ENCODE results near the gene TMSB4X. TPM values are rescaled to one million over a fixed set of nuclear protein-coding genes. Genes with fewer than 3 reads are reported as not detected.

TMSB4X gene
- total RNA-seq, 4 donors from 2014 or later, result 880 to 1,466 (median 1,228) TPM

DNA sequence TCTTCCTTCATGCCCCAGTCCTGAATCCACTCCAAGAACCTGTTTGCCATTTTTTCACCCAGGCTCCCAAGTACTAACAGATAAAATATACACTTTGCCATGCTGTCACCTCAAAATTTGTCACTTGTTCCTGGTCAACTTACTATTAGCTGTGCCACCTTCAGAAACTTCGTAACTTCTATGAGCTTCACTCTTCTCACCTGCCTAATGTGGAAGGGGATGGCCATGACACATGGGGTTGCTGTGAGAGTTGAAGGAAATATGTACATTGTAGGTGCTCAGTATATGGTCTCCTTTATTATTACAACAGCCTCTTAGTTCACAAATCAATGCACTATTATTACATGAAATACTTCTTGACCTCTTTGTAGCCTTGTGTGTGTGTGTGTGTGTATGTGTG is 10.4 kb downstream of the TMSB4X start:
- Histone ChIP-seq H3K27ac (no peak overlapping the region), H3K27me3 (no peaks in the 10 kb centered on the region), H3K4me3 (no peak overlapping the region), H3K36me3 (no peaks in the 10 kb centered on the region), H3K4me1 (peaks cover 10% of the 10 kb centered on the region), H3K9me3 (no peaks in the 10 kb centered on the region)
- DNase-seq (ENCODE audit: low spot score in 2 of 2), result no peak
- no peak for TF ChIP-seq POLR2A (IDR thresholded peaks at IDR 0.05)
- TF ChIP-seq EP300 (IDR thresholded peaks at IDR 0.05), result no peak
- TF ChIP-seq, protein P1, sequence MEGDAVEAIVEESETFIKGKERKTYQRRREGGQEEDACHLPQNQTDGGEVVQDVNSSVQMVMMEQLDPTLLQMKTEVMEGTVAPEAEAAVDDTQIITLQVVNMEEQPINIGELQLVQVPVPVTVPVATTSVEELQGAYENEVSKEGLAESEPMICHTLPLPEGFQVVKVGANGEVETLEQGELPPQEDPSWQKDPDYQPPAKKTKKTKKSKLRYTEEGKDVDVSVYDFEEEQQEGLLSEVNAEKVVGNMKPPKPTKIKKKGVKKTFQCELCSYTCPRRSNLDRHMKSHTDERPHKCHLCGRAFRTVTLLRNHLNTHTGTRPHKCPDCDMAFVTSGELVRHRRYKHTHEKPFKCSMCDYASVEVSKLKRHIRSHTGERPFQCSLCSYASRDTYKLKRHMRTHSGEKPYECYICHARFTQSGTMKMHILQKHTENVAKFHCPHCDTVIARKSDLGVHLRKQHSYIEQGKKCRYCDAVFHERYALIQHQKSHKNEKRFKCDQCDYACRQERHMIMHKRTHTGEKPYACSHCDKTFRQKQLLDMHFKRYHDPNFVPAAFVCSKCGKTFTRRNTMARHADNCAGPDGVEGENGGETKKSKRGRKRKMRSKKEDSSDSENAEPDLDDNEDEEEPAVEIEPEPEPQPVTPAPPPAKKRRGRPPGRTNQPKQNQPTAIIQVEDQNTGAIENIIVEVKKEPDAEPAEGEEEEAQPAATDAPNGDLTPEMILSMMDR (IDR thresholded peaks at IDR 0.05), result no peak
- no peak for TF ChIP-seq POLR2AphosphoS5 (IDR thresholded peaks at IDR 0.05)
- WGBS, result 81% methylated on average over 1 of the region's 1 CpG

DNA sequence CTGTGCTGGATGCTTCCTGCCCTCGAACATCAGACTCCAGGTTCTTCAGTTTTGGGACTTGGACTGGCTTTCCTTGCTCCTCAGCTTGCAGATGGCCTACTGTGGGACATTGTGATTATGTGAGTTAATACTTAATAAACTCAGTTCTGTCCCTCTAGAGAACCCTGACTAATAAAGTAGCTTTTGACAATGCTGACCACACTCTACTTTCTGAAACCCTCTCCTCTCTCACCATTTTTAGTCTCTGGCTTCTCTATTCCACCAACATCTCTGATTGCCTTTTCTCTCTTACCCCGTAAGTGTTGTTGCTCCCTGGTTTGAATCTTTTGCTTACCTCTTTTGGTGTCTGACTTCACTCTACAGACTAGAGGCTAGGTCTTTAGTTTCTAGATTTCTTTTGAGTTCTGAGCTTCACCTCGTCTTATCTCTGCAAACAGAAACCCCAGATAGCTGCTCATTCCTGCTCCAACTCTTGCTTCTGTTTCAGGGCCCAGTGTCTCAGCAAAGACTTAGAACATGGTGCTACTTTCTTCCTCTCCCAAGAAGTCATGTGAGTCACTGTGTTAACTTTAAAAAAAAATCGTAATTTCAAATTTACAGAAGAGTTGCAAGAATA is 11.4 kb downstream of the TMSB4X start:
- Histone ChIP-seq H3K27me3 (no peaks in the 10 kb centered on the region), H3K27ac (no peak overlapping the region), H3K4me3 (no peak overlapping the region), H3K9me3 (no peaks in the 10 kb centered on the region), H3K36me3 (no peaks in the 10 kb centered on the region), H3K4me1 (peaks cover 10% of the 10 kb centered on the region)
- DNase-seq (ENCODE audit: low spot score in 2 of 2), result no peak
- WGBS, result 79% methylated on average over 4 of the region's 4 CpGs
- TF ChIP-seq EP300 (IDR thresholded peaks at IDR 0.05), result no peak
- TF ChIP-seq, protein P1 (IDR thresholded peaks at IDR 0.05), result no peak
- TF ChIP-seq POLR2AphosphoS5 (IDR thresholded peaks at IDR 0.05), result no peak
- no peak for TF ChIP-seq POLR2A (IDR thresholded peaks at IDR 0.05)

DNA sequence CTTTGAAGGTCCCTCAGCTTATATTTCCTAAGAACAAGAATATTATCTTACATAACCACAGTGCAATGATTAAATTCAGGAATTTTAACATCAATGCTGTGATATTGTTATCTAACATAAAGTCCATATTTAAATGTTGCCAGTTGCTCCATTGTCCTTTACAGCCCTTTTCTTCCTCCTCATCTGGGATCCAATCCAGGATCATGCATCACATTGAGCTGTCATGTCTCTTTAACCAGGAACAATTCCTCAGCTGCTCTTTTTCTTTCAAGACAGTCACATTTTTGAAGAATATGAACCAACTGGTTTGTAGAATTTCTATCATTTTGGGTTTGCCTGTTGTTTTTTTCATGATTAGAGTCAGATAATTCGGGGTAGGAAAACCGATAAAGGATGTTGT is 12.0 kb downstream of the TMSB4X start:
- Histone ChIP-seq H3K27me3 (no peaks in the 10 kb centered on the region), H3K36me3 (no peaks in the 10 kb centered on the region), H3K4me3 (no peak overlapping the region), H3K27ac (no peak overlapping the region), H3K9me3 (no peaks in the 10 kb centered on the region), H3K4me1 (peaks cover 10% of the 10 kb centered on the region)
- WGBS, result 82% methylated on average over 2 of the region's 2 CpGs
- no peak for DNase-seq (ENCODE audit: low spot score in 2 of 2)
- TF ChIP-seq POLR2A (IDR thresholded peaks at IDR 0.05), result no peak
- TF ChIP-seq EP300 (IDR thresholded peaks at IDR 0.05), result no peak
- TF ChIP-seq POLR2AphosphoS5 (IDR thresholded peaks at IDR 0.05), result no peak
- TF ChIP-seq, protein P1 (IDR thresholded peaks at IDR 0.05), result no peak

DNA sequence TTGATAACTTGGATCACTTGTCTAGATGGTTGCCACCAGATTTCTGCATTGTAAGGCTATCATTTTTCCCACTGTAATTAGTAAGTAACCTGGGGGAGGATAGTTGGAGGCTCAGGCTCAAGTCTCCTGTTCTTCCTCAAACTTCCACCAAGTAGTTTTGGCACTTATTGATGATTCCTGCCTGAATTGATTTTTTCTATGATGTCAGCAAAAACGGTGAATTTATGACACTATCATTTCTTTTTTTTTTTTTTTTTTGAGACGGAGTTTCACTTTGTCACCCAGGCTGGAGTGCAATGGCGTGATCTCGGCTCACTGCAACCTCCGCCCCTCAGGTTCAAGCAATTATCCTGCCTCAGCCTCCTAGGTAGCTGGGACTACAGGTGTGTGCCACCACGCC is 12.4 kb downstream of the TMSB4X start:
- H3K36me3 ChIP-seq, result no peaks in the 10 kb centered on the region
- TF ChIP-seq EP300 (IDR thresholded peaks at IDR 0.05), result no peak
- TF ChIP-seq, protein P1 (IDR thresholded peaks at IDR 0.05), result no peak
- no peak for TF ChIP-seq POLR2AphosphoS5 (IDR thresholded peaks at IDR 0.05)
- TF ChIP-seq POLR2A (IDR thresholded peaks at IDR 0.05), result no peak
- no peak overlapping the region for H3K27ac ChIP-seq
- no peak overlapping the region for H3K4me3 ChIP-seq
- H3K4me1 ChIP-seq, result peaks cover 10% of the 10 kb centered on the region
- no peaks in the 10 kb centered on the region for H3K27me3 ChIP-seq
- DNase-seq (ENCODE audit: low spot score in 2 of 2), result no peak
- WGBS, result 83% methylated on average over 6 of the region's 6 CpGs
- H3K9me3 ChIP-seq, result no peaks in the 10 kb centered on the region

DNA sequence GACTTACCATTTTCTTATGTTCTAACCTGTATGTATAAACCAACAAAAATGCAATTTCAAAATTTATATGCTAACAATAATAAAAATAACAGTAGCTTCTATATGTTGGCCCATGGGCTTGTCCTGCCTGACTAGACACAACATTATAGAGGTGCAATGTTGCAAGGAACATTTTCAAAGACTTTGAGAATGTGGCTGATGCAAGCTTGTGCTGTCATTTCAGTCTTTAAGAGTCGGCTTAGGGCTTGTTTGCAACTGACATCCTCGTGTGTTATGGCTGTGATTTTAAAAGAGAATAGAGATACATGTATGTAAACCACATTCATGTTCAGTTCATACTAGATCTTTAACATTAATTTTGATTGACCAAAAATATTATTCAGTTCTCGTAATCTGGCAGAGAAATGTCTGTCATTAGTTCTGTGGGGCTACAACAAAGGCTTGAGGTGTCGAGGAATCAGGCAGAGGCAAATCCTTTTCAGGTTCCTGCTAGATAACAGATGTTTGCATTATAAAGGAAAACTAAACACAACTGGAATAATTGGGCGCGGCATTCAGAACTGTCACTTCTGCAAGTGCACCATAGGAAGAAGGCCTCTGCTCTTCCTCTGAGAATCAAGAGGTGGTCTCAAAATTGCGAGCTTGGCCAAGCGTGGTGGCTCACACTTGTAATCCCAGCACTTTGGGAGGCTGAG is 13.1 kb downstream of the TMSB4X start:
- Histone ChIP-seq H3K4me3 (no peak overlapping the region), H3K9me3 (no peaks in the 10 kb centered on the region), H3K36me3 (no peaks in the 10 kb centered on the region), H3K27me3 (no peaks in the 10 kb centered on the region), H3K27ac (no peak overlapping the region), H3K4me1 (peaks cover 10% of the 10 kb centered on the region)
- WGBS, result 90% methylated on average over 8 of the region's 8 CpGs
- TF ChIP-seq, protein P1 (IDR thresholded peaks at IDR 0.05), result no peak
- TF ChIP-seq POLR2AphosphoS5 (IDR thresholded peaks at IDR 0.05) (no peak), POLR2A (IDR thresholded peaks at IDR 0.05) (no peak), EP300 (IDR thresholded peaks at IDR 0.05) (no peak)
- no peak for DNase-seq (ENCODE audit: low spot score in 2 of 2)
